Peyer's patch (tissue), 4 donors: Measurements from ENCODE around the gene CHRM1.

Experiments used
- CTCF ChIP-seq, 6 experiments: fragments of 450-650 bp in 4 of 6; fragments of 200-600 bp in 2 of 6; sonication (generic) in 1 of 6; IDR thresholded peaks; one replicate each; pipeline ENCODE4 v1.5.1; 2017 to 2019; ENCODE audit warnings: antibody characterized with exemption in 6 of 6, mild to moderate bottlenecking in 3 of 6, moderate library complexity in 1 of 6
- POLR2A ChIP-seq, 2 donors: fragments of 450-650 bp; IDR thresholded peaks; one replicate each; pipeline ENCODE4 v1.5.1; 2017; ENCODE audit warnings: antibody characterized with exemption in 2 of 2, mild to moderate bottlenecking in 2 of 2, moderate library complexity in 2 of 2

GRCh38 chr11:62860835-62861563, 60.2 kb downstream of the CHRM1 start:
- TF ChIP-seq CTCF (IDR thresholded peaks at IDR 0.05) (no peak), POLR2A (IDR thresholded peaks at IDR 0.05) (no peak)
